Heart right ventricle (tissue), 16 donors: Measurements from ENCODE around the gene MACROD2. TPM values are rescaled to one million over a fixed set of nuclear protein-coding genes. Genes with fewer than 3 reads are reported as not detected.

Source experiments
- ATAC-seq, 8 donors: fragments of 200-7000 bp; cut with Tn5 transposase; one replicate each; pipeline ENCODE4 v1.9.1; 2020; ENCODE audit warnings: mild to moderate bottlenecking in 8 of 8, moderate library complexity in 8 of 8, moderate number of reproducible peaks in 1 of 8
- DNase-seq, 2 donors: peaks; one replicate each; pipeline ENCODE4 v3.0.0-alpha.2; 2020
- H3K27ac ChIP-seq, 10 donors: fragments of 200-600 bp; sonication (generic) in 2 of 10; one replicate each; pipeline versions ENCODE4 v1.5.0 to v1.8.0; 2020 to 2022; ENCODE audit warnings: mild to moderate bottlenecking in 3 of 10
- H3K27me3 ChIP-seq, 7 donors: fragments of 200-600 bp; one replicate each; pipeline ENCODE4 v1.8.0; 2021 to 2022; ENCODE audit warnings: mild to moderate bottlenecking in 2 of 7
- H3K36me3 ChIP-seq, 9 donors: fragments of 200-600 bp; sonication (generic) in 1 of 9; one replicate each; pipeline versions ENCODE4 v1.5.0 to v1.8.0; 2020 to 2022; ENCODE audit warnings: mild to moderate bottlenecking in 2 of 9
- H3K4me1 ChIP-seq, 9 donors: fragments of 200-600 bp; sonication (generic) in 1 of 9; one replicate each; pipeline versions ENCODE4 v1.5.0 to v1.8.0; 2020 to 2022; ENCODE audit warnings: mild to moderate bottlenecking in 4 of 9
- H3K4me3 ChIP-seq, 10 donors: fragments of 200-600 bp; sonication (generic) in 2 of 10; one replicate each; pipeline versions ENCODE4 v1.5.0 to v1.8.0; 2020 to 2022; ENCODE audit warnings: mild to moderate bottlenecking in 7 of 10, moderate library complexity in 2 of 10
- H3K9me3 ChIP-seq, 11 donors: fragments of 200-600 bp in 10 of 11; sonication (generic) in 2 of 11; one replicate each; pipeline versions ENCODE4 v1.5.0 to v1.8.0; 2013 to 2022; ENCODE audit warnings: mild to moderate bottlenecking in 2 of 11, control low read depth in 1 of 11, moderate library complexity in 1 of 11
- CTCF ChIP-seq, 9 donors: fragments of 200-600 bp; sonication (generic) in 2 of 9; IDR thresholded peaks; one replicate each; pipeline versions ENCODE4 v1.5.0 to v1.8.0; 2021 to 2022; ENCODE audit warnings: antibody characterized with exemption in 9 of 9, mild to moderate bottlenecking in 5 of 9, moderate library complexity in 1 of 9
- WGBS, 2 donors: extraction: QIAGEN DNeasy Blood & Tissue Kit; methylation state at CpG; one replicate each; pipeline ENCODE4 v1.1.7; 2013; ENCODE audit warnings: inconsistent platforms in 1 of 2; 5-methylcytosine and 5-hydroxymethylcytosine counted together
- intact Hi-C, 10 donors: fragments of 100-400 bp; cut with DNase I; formaldehyde crosslinking; loops; one replicate each; pipeline versions ENCODE4 v1.11.1 to v1.14.2; 2022
- polyA plus RNA-seq, 2 donors: library from polyadenylated mRNA; stranded (reverse); fragments of 200-250 nt; gene quantifications; one replicate each; pipeline ENCODE4 v1.2.3, GENCODE V29; 2013
- total RNA-seq, 10 donors: library from RNA; stranded (reverse); fragmentation: NEBNext Ultra II Directional in 3 of 10; extraction: Animal tissue kit (Norgen Biotek cat#: 25700) in 3 of 10; gene quantifications; one replicate each; pipeline versions ENCODE4 v1.2.1 to v1.2.4, GENCODE V29; 2021 to 2023
- donor health status: Arrhythmogenic right ventricular cardiomyopathy.
- donor health status: ischemic (EF 13 %, LVEDD 7.1; RV severe dilation, severe dysfunction).
- donor health status: healthy with polysubstance abuse.
- donor health status: DM: no; HTN: yes; CAD: no.
- donor health status: DM: no; HTN: no; CAD: no.
- donor health status: ischemic (EF 25% LVEDD 6.9; RV normal size, moderate dysfunction).
- donor health status: ischemic (EF 25% LVEDD 5.7; RV mildly dilated, moderate dysfunction).
- donor health status: healthy.
- donor health status: DM: yes; HTN: yes; CAD: no.
- donor health status: Ischemic cardiomyopathy.
- donor health status: ischemic (EF 35%, LVEDD 5.7; RV mildly dilated, moderate dysfunction).
- donor health status: nonischemic (EF 11% LVEDD 7.7; RV severe dilation, severe dysfunction).
- donor health status: DM: yes; HTN: yes; CAD: no.
- donor health status: PGD.
- donor health status: ischemic (EF 29% LVEDD 5.4; RV normal size, mild dysfunction).
- donor health status: nonischemic (EF 23%, LVEDD 6.1; RV moderate dilation, normal function).

The MACROD2 gene
- total and polyA plus RNA-seq, 12 donors = 0.28 to 6.4 (median 4.1) TPM

- intact Hi-C loops = no loop called here
- no peaks in the 10 kb centered on the region for H3K4me1 ChIP-seq
- ATAC-seq (no peak), DNase-seq (no peak)
- TF ChIP-seq CTCF (IDR thresholded peaks at IDR 0.05) = no peak
- peaks cover 0 to 26% (median 4%) of the 10 kb centered on the region in 11 donors for H3K9me3 ChIP-seq
- no peak overlapping the region for H3K4me3 ChIP-seq
- no peaks in the 10 kb centered on the region for H3K36me3 ChIP-seq
- H3K27ac ChIP-seq = no peak overlapping the region
- 48 to 52% methylated on average over 6 of the region's 6 CpGs for WGBS, 2 donors
- no peaks in the 10 kb centered on the region for H3K27me3 ChIP-seq
These were observed 566.5 kb downstream of the MACROD2 start for GRCh38 chr20:14561741-14562221.

GRCh38 chr20:14562981-14563380 is 567.7 kb downstream of the MACROD2 start:
- Histone ChIP-seq H3K4me1 (no peaks in the 10 kb centered on the region), H3K9me3 (peaks cover 0 to 26% (median 4%) of the 10 kb centered on the region in 11 donors), H3K27me3 (no peaks in the 10 kb centered on the region), H3K36me3 (no peaks in the 10 kb centered on the region), H3K27ac (no peak overlapping the region), H3K4me3 (no peak overlapping the region)
- no peak for TF ChIP-seq CTCF (IDR thresholded peaks at IDR 0.05)
- ATAC-seq = no peak
- intact Hi-C loops = no loop called here
- 74 to 76% methylated on average over 2 of the region's 2 CpGs for WGBS, 2 donors
- DNase-seq = no peak

- peaks cover 0 to 26% (median 4%) of the 10 kb centered on the region in 11 donors for H3K9me3 ChIP-seq
- ATAC-seq = peak in 1 of 8 donors; percentile 50
These were observed 571.2 kb downstream of the MACROD2 start for GRCh38 chr20:14566505-14566904.

GRCh38 chr20:14568225-14568624 is 572.9 kb downstream of the MACROD2 start:
- TF ChIP-seq CTCF (IDR thresholded peaks at IDR 0.05) = no peak
- ATAC-seq (no peak), DNase-seq (no peak)
- H3K27me3 ChIP-seq = no peaks in the 10 kb centered on the region
- no peaks in the 10 kb centered on the region for H3K4me1 ChIP-seq
- no peaks in the 10 kb centered on the region for H3K36me3 ChIP-seq
- H3K4me3 ChIP-seq = no peak overlapping the region
- intact Hi-C loops = no loop called here
- peaks cover 0 to 26% (median 4%) of the 10 kb centered on the region in 11 donors for H3K9me3 ChIP-seq
- WGBS, 2 donors = 85 to 89% methylated on average over 3 of the region's 3 CpGs
- H3K27ac ChIP-seq = no peak overlapping the region

More at GRCh38 chr20:14566505-14566904, 571.2 kb downstream of the MACROD2 start:
- Histone ChIP-seq H3K4me1 (no peaks in the 10 kb centered on the region), H3K27me3 (no peaks in the 10 kb centered on the region), H3K27ac (no peak overlapping the region), H3K4me3 (no peak overlapping the region), H3K36me3 (no peaks in the 10 kb centered on the region)
- WGBS, 2 donors = 70 to 83% methylated on average over 2 of the region's 2 CpGs
- intact Hi-C loops = no loop called here
- no peak for DNase-seq
- no peak for TF ChIP-seq CTCF (IDR thresholded peaks at IDR 0.05)
